ENCODE results near the gene DAZAP2. TPM values are rescaled to one million over a fixed set of nuclear protein-coding genes. Genes with fewer than 3 reads are reported as not detected.
"Not testable (repeated sequence)": the region's sequence is repeated elsewhere in the genome, so short reads cannot be mapped to it uniquely, and the experiment has no call there.

DAZAP2 gene
- total RNA-seq, 1 donor from 2014 or later: 31.3 TPM

- Histone ChIP-seq H3K27me3 (ENCODE audit: control insufficient read depth in 3 of 3, insufficient read depth in 3 of 3, low read length in 3 of 3) (no peaks in the 10 kb centered on the region), H3K4me1 (ENCODE audit: control insufficient read depth in 3 of 3, insufficient read depth in 3 of 3, low read length in 3 of 3) (peaks cover 11 to 17% (median 17%) of the 10 kb centered on the region in 3 donors)
These were observed 23.7 kb upstream of the DAZAP2 start for GRCh38 chr12:51214895-51215294.

DNA sequence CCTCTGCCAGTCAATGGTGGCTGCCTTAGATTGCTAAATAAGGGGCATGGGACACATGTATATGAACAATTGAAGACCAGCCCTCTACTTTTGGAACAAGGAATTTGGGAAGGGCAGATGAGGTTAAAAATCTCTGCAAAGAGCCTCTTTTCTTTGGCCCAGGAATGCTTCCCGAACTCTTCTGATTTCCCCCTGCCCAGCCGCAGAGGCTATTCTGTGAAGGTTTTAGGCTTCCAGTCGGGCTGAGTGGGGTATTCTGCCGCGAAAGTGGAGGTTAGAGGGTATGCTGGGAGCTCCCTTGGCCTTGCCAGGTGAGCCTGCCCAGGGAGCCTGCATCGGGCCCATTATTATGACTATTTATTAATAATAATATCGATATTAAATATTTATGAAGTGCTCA lies 22.0 kb upstream of the DAZAP2 start:
- no peaks in the 10 kb centered on the region for H3K27me3 ChIP-seq (ENCODE audit: control insufficient read depth in 3 of 3, insufficient read depth in 3 of 3, low read length in 3 of 3)
- no peaks in the 10 kb centered on the region for H3K9me3 ChIP-seq (ENCODE audit: control insufficient read depth in 3 of 3, low read length in 3 of 3)
- H3K36me3 ChIP-seq (ENCODE audit: control insufficient read depth in 3 of 3, insufficient read depth in 3 of 3, low read length in 3 of 3): peaks cover 0 to 5% (median 3%) of the 10 kb centered on the region in 3 donors
- peak overlapping the region; percentile 90 for H3K27ac ChIP-seq (ENCODE audit: low read depth, low read length)
- H3K9ac ChIP-seq (ENCODE audit: low read depth in 1 of 3, low read length in 3 of 3): peak overlapping the region; percentile 83 to 89 (median 85)
- peaks cover 11 to 17% (median 17%) of the 10 kb centered on the region in 3 donors for H3K4me1 ChIP-seq (ENCODE audit: control insufficient read depth in 3 of 3, insufficient read depth in 3 of 3, low read length in 3 of 3)
- peak overlapping the region; percentile 65 to 86 (median 79) for H3K4me3 ChIP-seq (ENCODE audit: low read length in 3 of 3)

More at GRCh38 chr12:51214895-51215294, 23.7 kb upstream of the DAZAP2 start:
- H3K36me3 ChIP-seq (ENCODE audit: control insufficient read depth in 3 of 3, insufficient read depth in 3 of 3, low read length in 3 of 3): peaks cover 5 to 12% (median 5%) of the 10 kb centered on the region in 3 donors
- H3K9ac ChIP-seq (ENCODE audit: low read depth in 1 of 3, low read length in 3 of 3): no peak overlapping the region
- H3K9me3 ChIP-seq (ENCODE audit: control insufficient read depth in 3 of 3, low read length in 3 of 3): no peaks in the 10 kb centered on the region
- H3K27ac ChIP-seq (ENCODE audit: low read depth, low read length): no peak overlapping the region
- H3K4me3 ChIP-seq (ENCODE audit: low read length in 3 of 3): no peak overlapping the region

DNA sequence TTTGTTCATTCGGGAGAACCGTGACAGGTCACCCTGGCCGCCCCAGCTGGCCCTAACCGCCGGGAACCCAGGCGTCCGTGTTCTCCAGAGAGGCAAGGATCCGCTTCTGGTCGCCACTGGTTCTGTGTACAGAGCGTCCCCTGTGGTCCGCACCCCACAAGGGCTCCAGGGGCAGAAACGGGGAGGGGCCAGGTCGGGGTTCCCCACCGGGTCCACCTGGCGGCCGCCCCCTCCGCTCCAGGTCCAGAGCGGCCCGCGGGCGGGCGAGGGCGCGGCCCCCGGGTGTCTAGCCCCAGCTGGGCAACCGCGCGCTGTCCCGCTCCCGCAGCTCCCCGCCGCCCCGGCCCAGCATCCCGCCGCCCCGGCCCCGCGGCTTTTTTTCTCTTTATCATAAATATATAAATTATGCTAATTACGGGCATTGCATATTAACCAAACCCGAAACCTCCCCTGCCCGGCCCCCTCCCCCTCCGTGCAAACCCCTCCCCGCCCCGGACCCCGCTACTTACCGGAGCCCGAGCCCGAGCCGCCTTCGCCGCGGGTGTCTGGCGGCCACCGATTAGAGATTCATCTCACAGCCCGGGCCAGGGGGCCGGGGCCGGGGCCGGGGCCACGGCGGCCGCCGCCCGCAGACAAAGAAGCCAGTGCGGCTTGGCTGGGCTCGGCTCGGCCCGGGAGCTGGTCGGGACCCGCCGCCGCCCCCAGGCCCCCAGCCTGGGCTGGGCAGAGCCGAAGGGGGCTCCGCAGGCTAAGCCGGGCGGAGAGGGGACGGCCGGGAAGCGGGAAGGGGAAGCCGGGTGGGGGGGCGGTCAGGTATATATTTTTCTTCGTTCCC lies 21.3 kb upstream of the DAZAP2 start:
- Histone ChIP-seq H3K4me1 (ENCODE audit: control insufficient read depth in 3 of 3, insufficient read depth in 3 of 3, low read length in 3 of 3) (peaks cover 11 to 17% (median 17%) of the 10 kb centered on the region in 3 donors), H3K27ac (ENCODE audit: low read depth, low read length) (peak overlapping the region; percentile 90)

DNA sequence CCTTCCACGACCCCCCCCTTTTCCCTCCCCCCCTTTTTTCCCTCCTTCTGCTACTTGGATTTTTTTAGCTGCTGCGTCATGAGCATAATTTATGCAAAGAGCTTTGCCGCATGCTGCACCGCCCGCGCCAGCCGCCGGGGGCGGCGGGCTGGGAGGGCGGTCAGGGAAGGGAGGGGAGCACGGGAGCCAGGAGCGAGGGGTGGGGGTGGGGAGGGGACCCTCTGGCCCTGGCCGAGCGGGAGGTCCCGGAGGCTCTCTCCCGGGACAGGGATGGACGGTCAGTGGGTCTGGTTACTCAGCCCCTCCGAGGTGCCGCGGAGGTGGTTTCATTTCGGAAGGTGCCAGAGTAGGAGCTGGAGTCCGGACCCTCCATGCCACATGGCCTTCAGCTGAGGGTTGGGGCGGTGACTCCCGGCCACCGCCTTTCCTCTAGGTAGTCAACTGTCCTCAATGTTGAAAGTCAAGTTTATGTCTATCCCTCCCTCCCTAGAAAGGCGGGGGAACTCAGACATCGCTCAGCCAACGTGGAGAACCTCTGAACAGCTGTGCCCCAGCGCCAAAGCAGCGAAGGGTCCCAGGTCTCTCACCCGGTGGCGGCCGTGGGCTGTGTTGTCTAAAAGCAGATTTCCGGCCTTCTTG lies 20.5 kb upstream of the DAZAP2 start, which contains the start of gene POU6F1:
TSS of gene POU6F1 (minus strand) at position 95 of the 639 bp plus-strand sequence. CDS start 11,226 bp downstream, outside the sequence.
- Histone ChIP-seq H3K27ac (ENCODE audit: low read depth, low read length) (peak within 1 kb of the TSS; percentile 90), H3K27me3 (ENCODE audit: control insufficient read depth in 3 of 3, insufficient read depth in 3 of 3, low read length in 3 of 3) (no peaks in the 10 kb centered on the region), H3K9ac (ENCODE audit: low read depth in 1 of 3, low read length in 3 of 3) (peak within 1 kb of the TSS; percentile 87 to 92 (median 89)), H3K36me3 (ENCODE audit: control insufficient read depth in 3 of 3, insufficient read depth in 3 of 3, low read length in 3 of 3) (peaks cover 0 to 5% (median 3%) of the 10 kb centered on the region in 3 donors), H3K9me3 (ENCODE audit: control insufficient read depth in 3 of 3, low read length in 3 of 3) (no peaks in the 10 kb centered on the region), H3K4me3 (ENCODE audit: low read length in 3 of 3) (peak within 1 kb of the TSS; percentile 79 to 87 (median 86)), H3K4me1 (ENCODE audit: control insufficient read depth in 3 of 3, insufficient read depth in 3 of 3, low read length in 3 of 3) (peaks cover 11 to 17% (median 17%) of the 10 kb centered on the region in 3 donors)

More for the DNA sequence above, 21.3 kb upstream of the DAZAP2 start:
- Histone ChIP-seq H3K4me3 (ENCODE audit: low read length in 3 of 3) (peak overlapping the region; percentile 65 to 86 (median 79)), H3K27me3 (ENCODE audit: control insufficient read depth in 3 of 3, insufficient read depth in 3 of 3, low read length in 3 of 3) (no peaks in the 10 kb centered on the region), H3K9me3 (ENCODE audit: control insufficient read depth in 3 of 3, low read length in 3 of 3) (no peaks in the 10 kb centered on the region), H3K36me3 (ENCODE audit: control insufficient read depth in 3 of 3, insufficient read depth in 3 of 3, low read length in 3 of 3) (peaks cover 0 to 5% (median 3%) of the 10 kb centered on the region in 3 donors), H3K9ac (ENCODE audit: low read depth in 1 of 3, low read length in 3 of 3) (peak overlapping the region; percentile 85 to 92 (median 89))

DNA sequence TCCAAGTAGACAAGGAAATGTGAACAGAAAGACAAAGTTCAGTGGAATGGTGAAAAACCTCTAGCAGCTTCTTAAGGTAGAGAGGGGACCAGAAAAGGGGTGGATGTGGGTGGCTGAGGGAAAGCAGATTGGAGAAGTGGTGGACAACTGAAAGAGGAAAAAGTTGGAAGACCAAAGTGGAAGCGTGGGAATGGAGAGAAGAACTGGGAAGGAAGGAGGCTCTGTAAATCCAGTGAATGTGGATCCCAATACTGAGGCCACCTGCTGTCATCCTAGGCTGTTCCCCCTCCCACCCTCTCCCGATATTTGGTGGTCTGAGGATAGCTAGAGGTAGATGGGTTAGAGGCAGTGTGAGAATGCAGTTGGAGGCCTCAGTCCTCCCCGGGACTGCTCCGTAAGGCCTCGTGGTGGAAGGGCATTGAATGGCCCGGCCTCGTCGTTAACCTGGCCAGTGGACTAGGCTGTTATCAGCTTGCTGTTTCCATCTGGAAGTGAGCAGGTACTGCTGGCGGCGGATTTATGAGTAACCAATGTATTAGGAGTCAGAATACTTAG lies 19.9 kb upstream of the DAZAP2 start:
- Histone ChIP-seq H3K9ac (ENCODE audit: low read depth in 1 of 3, low read length in 3 of 3) (peak overlapping the region; percentile 83 to 92 (median 87)), H3K9me3 (ENCODE audit: control insufficient read depth in 3 of 3, low read length in 3 of 3) (no peaks in the 10 kb centered on the region), H3K4me3 (ENCODE audit: low read length in 3 of 3) (peak overlapping the region; percentile 68 to 87 (median 86)), H3K27me3 (ENCODE audit: control insufficient read depth in 3 of 3, insufficient read depth in 3 of 3, low read length in 3 of 3) (no peaks in the 10 kb centered on the region), H3K36me3 (ENCODE audit: control insufficient read depth in 3 of 3, insufficient read depth in 3 of 3, low read length in 3 of 3) (peaks cover 0 to 5% (median 3%) of the 10 kb centered on the region in 3 donors), H3K4me1 (ENCODE audit: control insufficient read depth in 3 of 3, insufficient read depth in 3 of 3, low read length in 3 of 3) (peaks cover 11 to 17% (median 17%) of the 10 kb centered on the region in 3 donors), H3K27ac (ENCODE audit: low read depth, low read length) (peak overlapping the region; percentile 90)

GRCh38 chr12:51219322-51219721 lies 19.3 kb upstream of the DAZAP2 start:
- H3K4me3 ChIP-seq (ENCODE audit: low read length in 3 of 3): peak overlapping the region in 2 of 3 donors; percentile 68 to 87
- H3K4me1 ChIP-seq (ENCODE audit: control insufficient read depth in 3 of 3, insufficient read depth in 3 of 3, low read length in 3 of 3): peaks cover 11 to 17% (median 17%) of the 10 kb centered on the region in 3 donors

GRCh38 chr12:51219857-51220256 lies 18.8 kb upstream of the DAZAP2 start:
- not testable (repeated sequence) for H3K27ac ChIP-seq (ENCODE audit: low read depth, low read length); H3K27me3 ChIP-seq (ENCODE audit: control insufficient read depth in 3 of 3, insufficient read depth in 3 of 3, low read length in 3 of 3); H3K36me3 ChIP-seq (ENCODE audit: control insufficient read depth in 3 of 3, insufficient read depth in 3 of 3, low read length in 3 of 3); H3K9ac ChIP-seq (ENCODE audit: low read depth in 1 of 3, low read length in 3 of 3); H3K4me3 ChIP-seq (ENCODE audit: low read length in 3 of 3); H3K9me3 ChIP-seq (ENCODE audit: control insufficient read depth in 3 of 3, low read length in 3 of 3)
- H3K4me1 ChIP-seq (ENCODE audit: control insufficient read depth in 3 of 3, insufficient read depth in 3 of 3, low read length in 3 of 3): peaks cover 11 to 17% (median 17%) of the 10 kb centered on the region in 3 donors

More at GRCh38 chr12:51219322-51219721, 19.3 kb upstream of the DAZAP2 start:
- no peaks in the 10 kb centered on the region for H3K27me3 ChIP-seq (ENCODE audit: control insufficient read depth in 3 of 3, insufficient read depth in 3 of 3, low read length in 3 of 3)
- H3K9me3 ChIP-seq (ENCODE audit: control insufficient read depth in 3 of 3, low read length in 3 of 3): no peaks in the 10 kb centered on the region
- H3K27ac ChIP-seq (ENCODE audit: low read depth, low read length): peak overlapping the region; percentile 90
- peak overlapping the region in 2 of 3 donors; percentile 83 to 87 for H3K9ac ChIP-seq (ENCODE audit: low read depth in 1 of 3, low read length in 3 of 3)
- H3K36me3 ChIP-seq (ENCODE audit: control insufficient read depth in 3 of 3, insufficient read depth in 3 of 3, low read length in 3 of 3): peaks cover 0 to 2% (median 1%) of the 10 kb centered on the region in 3 donors

DNA sequence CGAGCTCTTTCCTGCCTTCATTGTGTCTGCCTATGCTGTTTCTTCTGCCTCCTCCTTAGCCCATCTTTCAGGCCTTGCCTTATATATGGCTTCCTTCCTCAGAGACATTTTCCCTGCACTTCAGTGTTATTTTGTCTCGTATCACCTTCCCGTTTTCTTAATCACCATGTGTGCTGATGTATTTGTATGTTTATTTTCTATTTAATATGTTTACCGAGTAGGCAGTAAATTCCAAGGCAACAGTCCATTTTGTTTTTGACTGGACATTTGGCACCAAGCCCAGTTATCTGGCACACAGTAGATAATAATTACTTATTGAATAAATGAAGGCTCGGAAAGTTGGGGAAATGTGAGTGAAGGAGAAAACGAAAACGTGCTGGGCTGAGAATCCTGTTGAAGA lies 16.2 kb upstream of the DAZAP2 start:
- H3K4me3 ChIP-seq (ENCODE audit: low read length in 3 of 3): no peak overlapping the region
- peaks cover 8 to 13% (median 10%) of the 10 kb centered on the region in 3 donors for H3K4me1 ChIP-seq (ENCODE audit: control insufficient read depth in 3 of 3, insufficient read depth in 3 of 3, low read length in 3 of 3)
- no peaks in the 10 kb centered on the region for H3K9me3 ChIP-seq (ENCODE audit: control insufficient read depth in 3 of 3, low read length in 3 of 3)
- no peaks in the 10 kb centered on the region for H3K27me3 ChIP-seq (ENCODE audit: control insufficient read depth in 3 of 3, insufficient read depth in 3 of 3, low read length in 3 of 3)
- no peak overlapping the region for H3K9ac ChIP-seq (ENCODE audit: low read depth in 1 of 3, low read length in 3 of 3)
- H3K27ac ChIP-seq (ENCODE audit: low read depth, low read length): no peak overlapping the region
- peaks cover 0 to 5% (median 0%) of the 10 kb centered on the region in 3 donors for H3K36me3 ChIP-seq (ENCODE audit: control insufficient read depth in 3 of 3, insufficient read depth in 3 of 3, low read length in 3 of 3)

- no peak overlapping the region for H3K9ac ChIP-seq (ENCODE audit: low read depth in 1 of 3, low read length in 3 of 3)
- no peaks in the 10 kb centered on the region for H3K9me3 ChIP-seq (ENCODE audit: control insufficient read depth in 3 of 3, low read length in 3 of 3)
- H3K27ac ChIP-seq (ENCODE audit: low read depth, low read length): no peak overlapping the region
- no peak overlapping the region for H3K4me3 ChIP-seq (ENCODE audit: low read length in 3 of 3)
- no peaks in the 10 kb centered on the region for H3K27me3 ChIP-seq (ENCODE audit: control insufficient read depth in 3 of 3, insufficient read depth in 3 of 3, low read length in 3 of 3)
- H3K36me3 ChIP-seq (ENCODE audit: control insufficient read depth in 3 of 3, insufficient read depth in 3 of 3, low read length in 3 of 3): peaks cover 0 to 5% (median 0%) of the 10 kb centered on the region in 3 donors
- no peaks in the 10 kb centered on the region for H3K4me1 ChIP-seq (ENCODE audit: control insufficient read depth in 3 of 3, insufficient read depth in 3 of 3, low read length in 3 of 3)
These were observed 14.0 kb upstream of the DAZAP2 start for GRCh38 chr12:51224625-51225024.
